ENCODE measurements around the gene UCN2. TPM values are rescaled to one million over a fixed set of nuclear protein-coding genes. Genes with fewer than 3 reads are reported as not detected.

The UCN2 gene
- total and polyA plus RNA-seq, 9 of the 15 experiments (the other 6 are each of a cell fraction or from before 2014, with no cell fraction given) = 0.08 to 0.11 TPM; not detected in 7

DNA sequence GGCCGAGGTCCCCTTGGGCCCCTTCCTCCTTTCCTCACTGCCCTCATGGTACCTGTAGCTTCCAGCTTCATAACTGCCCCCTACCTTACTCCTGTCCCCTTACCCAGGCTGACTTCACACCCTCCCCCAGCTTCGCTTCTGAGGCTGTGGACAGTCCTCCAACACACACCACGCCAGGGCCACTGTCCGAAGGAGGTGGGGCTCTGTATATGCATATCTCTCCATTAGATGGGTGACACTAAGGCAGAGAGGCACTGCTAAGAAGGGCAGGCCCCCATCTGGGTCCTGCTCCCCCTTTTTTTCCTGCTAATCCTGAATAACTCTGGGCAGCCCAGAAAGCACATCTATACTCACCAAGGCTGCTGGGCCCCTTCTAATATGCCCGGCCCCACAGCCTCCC, 32.6 kb upstream of the UCN2 start:
- no TSS peak for BruUV-seq (replicated peaks)
- DNase-seq (ENCODE audit: extremely low read depth in 1 of 4, low spot score in 3 of 4) (peak in 1 of 4 experiments; percentile 8), FAIRE-seq (no peak), ATAC-seq (peak; percentile 24; the same call in 2 of the 3 replicates)
- in situ Hi-C loops (cut with MboI) = no loop called here
- Histone ChIP-seq H3K27ac (ENCODE audit: extremely low read depth, low read depth, low read length) (peak overlapping the region; percentile 39; the same call in 2 of the 3 replicates), H3K79me2 (ENCODE audit: control insufficient read depth, insufficient read depth, low read length) (no peaks in the 10 kb centered on the region), H3K9me3 (replicated peaks; ENCODE audit: control insufficient read depth, insufficient read depth, low read depth, low read length) (no peaks in the 10 kb centered on the region), H3K4me2 (ENCODE audit: insufficient read depth, low read length) (0 out of 2 replicates have a peak overlapping the region, but pooled peaks have one; percentile 8), H4K20me1 (replicated peaks; ENCODE audit: control insufficient read depth, insufficient read depth, low read length) (no peaks in the 10 kb centered on the region), H2AFZ (ENCODE audit: low read depth, low read length) (no peak overlapping the region), H3K9ac (ENCODE audit: insufficient read depth in 1 of 2, low read depth in 2 of 2, low read length in 2 of 2) (no peak overlapping the region), H3K4me1 (replicated peaks in 1 of 2; ENCODE audit: control insufficient read depth in 2 of 2, insufficient read depth in 2 of 2, low read length in 2 of 2) (peaks cover 12 to 47% of the 10 kb centered on the region in 2 experiments; a peak in 4 of 5 replicates), H3K4me3 (no peak overlapping the region), H3K36me3 (ENCODE audit: control insufficient read depth, insufficient read depth, low read length) (peaks cover 39% of the 10 kb centered on the region; the same call in 2 of the 3 replicates), H3K27me3 (ENCODE audit: control insufficient read depth in 2 of 2, insufficient read depth in 2 of 2, low read length in 2 of 2) (peaks cover 0 to 9% of the 10 kb centered on the region in 2 experiments; a peak in 2 of 5 replicates), H3K9me1 (ENCODE audit: control insufficient read depth, insufficient read depth, low read length) (no peaks in the 10 kb centered on the region)
- ChIA-PET POLR2A (interaction anchor here (0.6 to 0.7 kb wide), 3 partner anchors 19 to 145 kb away, joined by 3 to 5 read pairs (median 3); no protein-coding TSS in a partner anchor), CTCF (ENCODE audit: low intra/inter-chr PET ratio) (no interaction called here)
- intact Hi-C loops (cut with micrococcal nuclease) = no loop called here
- TF ChIP-seq TAF9B (IDR thresholded peaks at IDR 0.05; ENCODE audit: partially characterized antibody) (no peak), FOXA3 (CRISPR knock-in tag; conservative IDR thresholded peaks at IDR 0.05 in 1 of 2, IDR thresholded peaks at IDR 0.05 in 1 of 2) (no peak)
- 42% methylated on average over 4 of the region's 5 CpGs for WGBS (ENCODE audit: insufficient coverage, low coverage, missing lambda C conversion rate)

DNA sequence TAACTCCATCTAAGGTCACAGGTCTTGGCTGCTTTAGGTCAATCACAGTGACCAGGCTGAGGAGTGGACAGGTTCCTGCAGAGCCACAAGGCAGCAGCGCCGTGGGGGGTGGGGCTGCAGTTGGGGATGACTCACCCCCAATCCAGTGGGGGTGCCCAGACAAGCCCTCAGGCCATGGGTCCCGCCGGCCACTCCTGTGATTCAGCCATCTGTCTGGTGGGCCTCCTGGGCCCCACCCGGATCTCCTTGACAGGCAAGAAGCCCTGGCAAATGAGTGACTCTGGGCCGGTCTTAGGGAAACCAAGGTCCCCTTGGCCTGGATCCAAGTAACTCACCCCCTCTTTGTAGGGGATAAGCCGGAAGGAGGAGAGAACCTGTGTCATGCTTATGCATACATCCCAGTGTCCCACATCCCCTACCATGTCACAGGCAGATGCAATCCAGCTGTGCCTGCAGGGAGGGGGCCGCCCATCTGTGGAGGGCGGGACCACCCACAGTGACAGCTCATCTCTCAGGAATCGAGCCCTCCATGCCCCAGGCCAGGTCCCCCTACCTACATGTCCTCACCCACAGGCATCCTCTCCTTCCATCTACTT, 32.0 kb upstream of the UCN2 start:
- Histone ChIP-seq H3K79me2 (ENCODE audit: control insufficient read depth, insufficient read depth, low read length) (no peaks in the 10 kb centered on the region), H3K27ac (ENCODE audit: extremely low read depth, low read depth, low read length) (peak overlapping the region; percentile 39; the same call in 2 of the 3 replicates), H3K9me1 (ENCODE audit: control insufficient read depth, insufficient read depth, low read length) (no peaks in the 10 kb centered on the region), H3K4me3 (no peak overlapping the region), H3K27me3 (ENCODE audit: control insufficient read depth in 2 of 2, insufficient read depth in 2 of 2, low read length in 2 of 2) (peaks cover 0 to 14% of the 10 kb centered on the region in 2 experiments; a peak in 2 of 5 replicates), H3K36me3 (ENCODE audit: control insufficient read depth, insufficient read depth, low read length) (peaks cover 34% of the 10 kb centered on the region; the same call in 2 of the 3 replicates), H3K4me2 (ENCODE audit: insufficient read depth, low read length) (peak overlapping the region; percentile 8; the same call in 1 of the 2 replicates), H3K4me1 (replicated peaks in 1 of 2; ENCODE audit: control insufficient read depth in 2 of 2, insufficient read depth in 2 of 2, low read length in 2 of 2) (peaks cover 12 to 48% of the 10 kb centered on the region in 2 experiments; a peak in 4 of 5 replicates), H3K9me3 (replicated peaks; ENCODE audit: control insufficient read depth, insufficient read depth, low read depth, low read length) (no peaks in the 10 kb centered on the region), H3K9ac (ENCODE audit: insufficient read depth in 1 of 2, low read depth in 2 of 2, low read length in 2 of 2) (0 out of 4 replicates have a peak overlapping the region, but pooled peaks of 1 of the 2 experiments have one; percentile 31), H2AFZ (ENCODE audit: low read depth, low read length) (no peak overlapping the region), H4K20me1 (replicated peaks; ENCODE audit: control insufficient read depth, insufficient read depth, low read length) (no peaks in the 10 kb centered on the region)
- ChIA-PET POLR2A (interaction anchor here (0.5 to 0.7 kb wide), 2 partner anchors 145 to 277 kb away, joined by 3 read pairs; no protein-coding TSS in a partner anchor), CTCF (ENCODE audit: low intra/inter-chr PET ratio) (no interaction called here)
- in situ Hi-C loops (cut with MboI) = no loop called here
- intact Hi-C loops (cut with micrococcal nuclease) = no loop called here
- DNase-seq (ENCODE audit: extremely low read depth in 1 of 4, low spot score in 3 of 4) (peak; percentile 79 to 81 (median 80)), FAIRE-seq (peak; percentile 6), ATAC-seq (peak; percentile 44)
- WGBS (ENCODE audit: insufficient coverage, low coverage, missing lambda C conversion rate) = 8% methylated on average over 8 of the region's 10 CpGs
- BruUV-seq (replicated peaks) = no TSS peak
- TF ChIP-seq EP300 (IDR thresholded peaks at IDR 0.05; ENCODE audit: low read length) (no peak), FOXK1 (CRISPR knock-in tag; IDR thresholded peaks at IDR 0.05; ENCODE audit: borderline replicate concordance) (no peak), ELF4 (CRISPR knock-in tag; IDR thresholded peaks at IDR 0.05) (no peak), ZEB2 (IDR thresholded peaks at IDR 0.05) (no peak), EZH2 (IDR thresholded peaks at IDR 0.05; ENCODE audit: borderline replicate concordance, low read depth, low read length) (no peak), ZNF644 (tag; IDR thresholded peaks at IDR 0.05; ENCODE audit: low read depth) (no peak), JUND (IDR thresholded peaks at IDR 0.05; ENCODE audit: borderline replicate concordance, low read depth, low read length) (peak; percentile 93), JUND (tag; IDR thresholded peaks at IDR 0.05; ENCODE audit: borderline replicate concordance, low read depth, low read length) (peak; percentile 82; the same call in 2 of the 3 replicates)
- TF ChIP-seq, protein P1, sequence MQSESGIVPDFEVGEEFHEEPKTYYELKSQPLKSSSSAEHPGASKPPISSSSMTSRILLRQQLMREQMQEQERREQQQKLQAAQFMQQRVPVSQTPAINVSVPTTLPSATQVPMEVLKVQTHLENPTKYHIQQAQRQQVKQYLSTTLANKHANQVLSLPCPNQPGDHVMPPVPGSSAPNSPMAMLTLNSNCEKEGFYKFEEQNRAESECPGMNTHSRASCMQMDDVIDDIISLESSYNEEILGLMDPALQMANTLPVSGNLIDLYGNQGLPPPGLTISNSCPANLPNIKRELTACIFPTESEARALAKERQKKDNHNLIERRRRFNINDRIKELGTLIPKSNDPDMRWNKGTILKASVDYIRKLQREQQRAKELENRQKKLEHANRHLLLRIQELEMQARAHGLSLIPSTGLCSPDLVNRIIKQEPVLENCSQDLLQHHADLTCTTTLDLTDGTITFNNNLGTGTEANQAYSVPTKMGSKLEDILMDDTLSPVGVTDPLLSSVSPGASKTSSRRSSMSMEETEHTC (IDR thresholded peaks at IDR 0.05) = no peak
- TF ChIP-seq, protein P2, sequence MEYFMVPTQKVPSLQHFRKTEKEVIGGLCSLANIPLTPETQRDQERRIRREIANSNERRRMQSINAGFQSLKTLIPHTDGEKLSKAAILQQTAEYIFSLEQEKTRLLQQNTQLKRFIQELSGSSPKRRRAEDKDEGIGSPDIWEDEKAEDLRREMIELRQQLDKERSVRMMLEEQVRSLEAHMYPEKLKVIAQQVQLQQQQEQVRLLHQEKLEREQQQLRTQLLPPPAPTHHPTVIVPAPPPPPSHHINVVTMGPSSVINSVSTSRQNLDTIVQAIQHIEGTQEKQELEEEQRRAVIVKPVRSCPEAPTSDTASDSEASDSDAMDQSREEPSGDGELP (CRISPR knock-in tag; IDR thresholded peaks at IDR 0.05; ENCODE audit: borderline replicate concordance) = peak; percentile 43; the same call in 1 of the 2 replicates

Measured in K562 (cell line).